Neural cell (in vitro differentiated cells): ENCODE measurements around the gene SNX22. TPM values are rescaled to one million over a fixed set of nuclear protein-coding genes. Genes with fewer than 3 reads are reported as not detected.

Source experiments
- H2AFZ ChIP-seq: fragments of 200-600, 300-800 bp; sonication (generic), shearing (Covaris generic); 2 replicates; pipeline ENCODE4 v1.6.0; 2014; ENCODE audit warnings: low read depth, mild to moderate bottlenecking, antibody characterized with exemption, low read length, moderate library complexity
- H3F3A ChIP-seq: fragments of 200-600 bp; shearing (Covaris generic); 2 replicates; pipeline ENCODE4 v1.6.1; 2016; ENCODE audit warnings: mild to moderate bottlenecking, moderate library complexity, mixed read lengths, antibody characterized with exemption, low read length; ENCODE audit not compliant: insufficient read depth, poor library complexity, severe bottlenecking
- H3K27ac ChIP-seq: fragments of 200-600, 300-800 bp; sonication (generic), shearing (Covaris generic); 2 replicates; pipeline ENCODE4 v1.5.1; 2014; ENCODE audit warnings: mild to moderate bottlenecking, low read length, moderate library complexity
- H3K27me3 ChIP-seq: fragments of 300-800, 200-600 bp; sonication (generic), shearing (Covaris generic); 2 replicates; pipeline ENCODE4 v1.6.0; 2014; ENCODE audit warnings: mild to moderate bottlenecking, low read depth, low read length, moderate library complexity; ENCODE audit not compliant: insufficient read depth
- H3K36me3 ChIP-seq: fragments of 300-800, 200-600 bp; sonication (generic), shearing (Covaris generic); 2 replicates; pipeline ENCODE4 v1.5.1; 2014; ENCODE audit warnings: mild to moderate bottlenecking, antibody characterized with exemption, low read length, moderate library complexity; ENCODE audit not compliant: insufficient read depth
- H3K4me2 ChIP-seq: fragments of 300-800, 200-600 bp; sonication (generic), shearing (Covaris generic); 2 replicates; pipeline ENCODE4 v1.6.0; 2014; ENCODE audit warnings: mild to moderate bottlenecking, low read length
- H3K4me3 ChIP-seq: fragments of 300-800, 200-600 bp; sonication (generic), shearing (Covaris generic); 2 replicates; pipeline ENCODE4 v1.5.1; 2014; ENCODE audit warnings: mild to moderate bottlenecking, low read length, moderate library complexity
- H3K79me2 ChIP-seq: fragments of 200-600 bp; shearing (Covaris generic); replicated peaks from 2 replicates; pipeline ENCODE4 v1.6.0; 2014; ENCODE audit warnings: mild to moderate bottlenecking, low read length, moderate library complexity; ENCODE audit not compliant: insufficient read depth
- H3K9ac ChIP-seq: fragments of 300-800, 200-600 bp; sonication (generic), shearing (Covaris generic); 2 replicates; pipeline ENCODE4 v1.6.1; 2016; ENCODE audit warnings: mild to moderate bottlenecking, low read length, mixed read lengths
- H3K9me2 ChIP-seq: fragments of 200-600 bp; shearing (Covaris generic); 2 replicates; pipeline ENCODE4 v1.6.1; 2016; ENCODE audit warnings: mild to moderate bottlenecking, low read length, mixed read lengths; ENCODE audit not compliant: insufficient read depth
- H3K9me3 ChIP-seq: fragments of 200-600, 300-800 bp; sonication (generic), shearing (Covaris generic); 2 replicates; pipeline ENCODE4 v1.6.1; 2016; ENCODE audit warnings: mild to moderate bottlenecking, mixed run types, low read length, moderate library complexity, mixed read lengths
- H4K20me1 ChIP-seq: fragments of 200-600 bp; shearing (Covaris generic); 2 replicates; pipeline ENCODE4 v1.6.1; 2016; ENCODE audit warnings: mild to moderate bottlenecking, mixed run types; ENCODE audit not compliant: insufficient read depth
- EP300 ChIP-seq: fragments of 450-650 bp; conservative IDR thresholded peaks from 2 replicates; pipeline ENCODE4 v1.6.1; 2014; ENCODE audit warnings: antibody characterized with exemption, mild to moderate bottlenecking, moderate library complexity; ENCODE audit not compliant: poor library complexity, severe bottlenecking
- EZH2 ChIP-seq: fragments of 200-600, 300-800 bp; shearing (Covaris generic), sonication (generic); IDR thresholded peaks from 2 replicates; pipeline ENCODE4 v1.6.1; 2014; ENCODE audit warnings: antibody characterized with exemption, low read length, borderline replicate concordance, mild to moderate bottlenecking; ENCODE audit not compliant: insufficient read depth, poor library complexity, severe bottlenecking
- MXI1 ChIP-seq: fragments of 450-650 bp; conservative IDR thresholded peaks from 2 replicates; pipeline ENCODE4 v1.6.1; 2014; ENCODE audit warnings: antibody characterized with exemption, mild to moderate bottlenecking; ENCODE audit not compliant: poor library complexity, severe bottlenecking
- POLR2AphosphoS5 ChIP-seq: IDR thresholded peaks from 2 replicates; pipeline ENCODE4 v1.6.1; 2012
- RAD21 ChIP-seq: fragments of 450-650 bp; conservative IDR thresholded peaks from 2 replicates; pipeline ENCODE4 v1.6.1; 2014; ENCODE audit warnings: antibody characterized with exemption, mild to moderate bottlenecking, moderate library complexity
- SMC3 ChIP-seq: fragments of 450-650 bp; conservative IDR thresholded peaks from 2 replicates; pipeline ENCODE4 v1.6.1; 2014; ENCODE audit warnings: antibody characterized with exemption, mild to moderate bottlenecking, moderate library complexity; ENCODE audit not compliant: poor library complexity
- TAF1 ChIP-seq: IDR thresholded peaks from 2 replicates; pipeline ENCODE4 v1.6.1; 2012; ENCODE audit warnings: low read depth
- polyA plus RNA-seq: library from polyadenylated mRNA; depleted of rRNA; stranded (reverse); fragments of >200 nt; gene quantifications from 2 replicates; pipeline ENCODE4 v1.2.3, GENCODE V29; 2014
- TF ChIP-seq, protein P1 (sequence below): fragments of 450-650 bp; IDR thresholded peaks from 2 replicates; pipeline ENCODE4 v1.5.1; 2014; ENCODE audit warnings: antibody characterized with exemption, mild to moderate bottlenecking, moderate library complexity; ENCODE audit not compliant: poor library complexity, severe bottlenecking
- TF ChIP-seq, protein P2 (sequence below): IDR thresholded peaks from 2 replicates; pipeline ENCODE4 v1.6.1; 2012; ENCODE audit warnings: borderline replicate concordance

The SNX22 gene
- polyA plus RNA-seq, 1 donor from 2014 or later: 0.73 TPM

DNA sequence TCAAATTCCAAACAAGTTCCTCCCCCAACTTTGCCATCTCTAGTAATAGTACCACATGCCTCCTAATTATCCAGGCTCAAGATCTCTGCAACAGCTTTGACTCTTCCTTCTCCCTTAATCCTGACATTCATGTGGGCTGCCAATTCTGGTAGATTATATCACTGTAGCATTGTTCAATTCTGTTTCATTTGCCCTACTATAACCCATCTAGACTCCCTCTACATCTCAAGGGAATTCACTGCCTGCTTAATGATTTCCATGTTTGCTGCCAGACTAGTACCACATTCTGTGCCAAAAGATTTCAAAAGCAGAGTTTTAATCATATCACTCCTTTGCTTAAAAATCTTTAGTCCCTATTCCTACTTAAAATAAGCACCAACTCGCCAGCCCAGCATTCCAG is 45.9 kb downstream of the SNX22 start:
- no peaks in the 10 kb centered on the region for H3K9me3 ChIP-seq
- no peak overlapping the region for H3K9ac ChIP-seq
- no peak for TF ChIP-seq SMC3
- TF ChIP-seq, protein P1, sequence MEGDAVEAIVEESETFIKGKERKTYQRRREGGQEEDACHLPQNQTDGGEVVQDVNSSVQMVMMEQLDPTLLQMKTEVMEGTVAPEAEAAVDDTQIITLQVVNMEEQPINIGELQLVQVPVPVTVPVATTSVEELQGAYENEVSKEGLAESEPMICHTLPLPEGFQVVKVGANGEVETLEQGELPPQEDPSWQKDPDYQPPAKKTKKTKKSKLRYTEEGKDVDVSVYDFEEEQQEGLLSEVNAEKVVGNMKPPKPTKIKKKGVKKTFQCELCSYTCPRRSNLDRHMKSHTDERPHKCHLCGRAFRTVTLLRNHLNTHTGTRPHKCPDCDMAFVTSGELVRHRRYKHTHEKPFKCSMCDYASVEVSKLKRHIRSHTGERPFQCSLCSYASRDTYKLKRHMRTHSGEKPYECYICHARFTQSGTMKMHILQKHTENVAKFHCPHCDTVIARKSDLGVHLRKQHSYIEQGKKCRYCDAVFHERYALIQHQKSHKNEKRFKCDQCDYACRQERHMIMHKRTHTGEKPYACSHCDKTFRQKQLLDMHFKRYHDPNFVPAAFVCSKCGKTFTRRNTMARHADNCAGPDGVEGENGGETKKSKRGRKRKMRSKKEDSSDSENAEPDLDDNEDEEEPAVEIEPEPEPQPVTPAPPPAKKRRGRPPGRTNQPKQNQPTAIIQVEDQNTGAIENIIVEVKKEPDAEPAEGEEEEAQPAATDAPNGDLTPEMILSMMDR: no peak
- TF ChIP-seq MXI1: no peak
- no peak for TF ChIP-seq POLR2AphosphoS5
- TF ChIP-seq, protein P2, sequence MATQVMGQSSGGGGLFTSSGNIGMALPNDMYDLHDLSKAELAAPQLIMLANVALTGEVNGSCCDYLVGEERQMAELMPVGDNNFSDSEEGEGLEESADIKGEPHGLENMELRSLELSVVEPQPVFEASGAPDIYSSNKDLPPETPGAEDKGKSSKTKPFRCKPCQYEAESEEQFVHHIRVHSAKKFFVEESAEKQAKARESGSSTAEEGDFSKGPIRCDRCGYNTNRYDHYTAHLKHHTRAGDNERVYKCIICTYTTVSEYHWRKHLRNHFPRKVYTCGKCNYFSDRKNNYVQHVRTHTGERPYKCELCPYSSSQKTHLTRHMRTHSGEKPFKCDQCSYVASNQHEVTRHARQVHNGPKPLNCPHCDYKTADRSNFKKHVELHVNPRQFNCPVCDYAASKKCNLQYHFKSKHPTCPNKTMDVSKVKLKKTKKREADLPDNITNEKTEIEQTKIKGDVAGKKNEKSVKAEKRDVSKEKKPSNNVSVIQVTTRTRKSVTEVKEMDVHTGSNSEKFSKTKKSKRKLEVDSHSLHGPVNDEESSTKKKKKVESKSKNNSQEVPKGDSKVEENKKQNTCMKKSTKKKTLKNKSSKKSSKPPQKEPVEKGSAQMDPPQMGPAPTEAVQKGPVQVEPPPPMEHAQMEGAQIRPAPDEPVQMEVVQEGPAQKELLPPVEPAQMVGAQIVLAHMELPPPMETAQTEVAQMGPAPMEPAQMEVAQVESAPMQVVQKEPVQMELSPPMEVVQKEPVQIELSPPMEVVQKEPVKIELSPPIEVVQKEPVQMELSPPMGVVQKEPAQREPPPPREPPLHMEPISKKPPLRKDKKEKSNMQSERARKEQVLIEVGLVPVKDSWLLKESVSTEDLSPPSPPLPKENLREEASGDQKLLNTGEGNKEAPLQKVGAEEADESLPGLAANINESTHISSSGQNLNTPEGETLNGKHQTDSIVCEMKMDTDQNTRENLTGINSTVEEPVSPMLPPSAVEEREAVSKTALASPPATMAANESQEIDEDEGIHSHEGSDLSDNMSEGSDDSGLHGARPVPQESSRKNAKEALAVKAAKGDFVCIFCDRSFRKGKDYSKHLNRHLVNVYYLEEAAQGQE: no peak
- no peak for TF ChIP-seq TAF1
- no peak for TF ChIP-seq EP300
- TF ChIP-seq RAD21: no peak
- no peak for TF ChIP-seq EZH2
- no peaks in the 10 kb centered on the region for H3F3A ChIP-seq
- no peaks in the 10 kb centered on the region for H3K79me2 ChIP-seq
- H3K36me3 ChIP-seq: no peaks in the 10 kb centered on the region
- no peaks in the 10 kb centered on the region for H4K20me1 ChIP-seq
- no peaks in the 10 kb centered on the region for H3K9me2 ChIP-seq
- H3K4me2 ChIP-seq: no peak overlapping the region
- H2AFZ ChIP-seq: no peak overlapping the region
- no peaks in the 10 kb centered on the region for H3K27me3 ChIP-seq
- no peak overlapping the region for H3K27ac ChIP-seq
- H3K4me3 ChIP-seq: no peak overlapping the region

DNA sequence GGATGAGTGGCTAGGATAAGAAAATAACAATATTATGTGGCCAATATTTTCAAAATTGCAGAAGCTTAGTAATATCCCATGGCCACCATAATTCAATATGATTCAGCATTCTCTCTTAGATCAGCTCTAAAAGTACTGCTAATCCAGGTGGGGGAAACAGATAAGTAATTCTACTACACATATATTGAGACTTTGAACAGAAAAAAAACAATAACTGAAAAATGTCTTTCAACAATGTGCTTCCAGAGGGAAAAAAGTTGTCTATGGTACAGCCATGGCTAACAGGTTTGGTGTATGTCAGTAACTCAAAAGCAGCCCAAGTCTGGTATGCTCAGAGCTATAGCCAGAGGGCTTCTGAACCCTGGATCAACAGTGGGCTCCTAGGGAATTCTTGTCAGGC is 53.7 kb downstream of the SNX22 start:
- Histone ChIP-seq H3K9ac (no peak overlapping the region), H3F3A (no peaks in the 10 kb centered on the region), H4K20me1 (no peaks in the 10 kb centered on the region), H2AFZ (no peak overlapping the region), H3K36me3 (no peaks in the 10 kb centered on the region), H3K9me3 (no peaks in the 10 kb centered on the region), H3K4me2 (no peak overlapping the region), H3K79me2 (no peaks in the 10 kb centered on the region), H3K9me2 (no peaks in the 10 kb centered on the region), H3K27me3 (no peaks in the 10 kb centered on the region), H3K4me3 (no peak overlapping the region), H3K27ac (no peak overlapping the region)
- TF ChIP-seq MXI1: no peak
- TF ChIP-seq EP300: no peak
- no peak for TF ChIP-seq SMC3
- no peak for TF ChIP-seq EZH2
- no peak for TF ChIP-seq TAF1
- TF ChIP-seq, protein P2: no peak
- TF ChIP-seq, protein P1: no peak
